SK-N-SH (cell line): ENCODE results near the gene LRMDA. TPM values are rescaled to one million over a fixed set of nuclear protein-coding genes. Genes with fewer than 3 reads are reported as not detected.

Source experiments
- CTCF ChIA-PET: fragments of 300-600, 350-600 bp; formaldehyde crosslinking; extraction: SDS; loops from one replicate; lab custom pipeline; 2021; lab: Yijun Ruan, JAX
- POLR2A ChIA-PET: fragments of 350-600 bp; sonication (Branson Sonifier 250); formaldehyde crosslinking; extraction: SDS; loops from one replicate; lab custom pipeline; 2020; ENCODE audit warnings: antibody characterized with exemption, inconsistent platforms; lab: Yijun Ruan, JAX
- DNase-seq: peaks from one replicate; pipeline ENCODE4 v3.0.0; 2012
- H2AFZ ChIP-seq: fragments of 200-600 bp; sonication (generic); 2 replicates; pipeline ENCODE4 v1.8.1; 2016; ENCODE audit warnings: antibody characterized with exemption, mild to moderate bottlenecking, low read depth
- H3F3A ChIP-seq: fragments of 200-600 bp; sonication (generic); replicated peaks from 2 replicates; pipeline ENCODE3; 2016; ENCODE audit warnings: antibody characterized with exemption, mild to moderate bottlenecking; ENCODE audit not compliant: insufficient read depth
- H3K27ac ChIP-seq, 2 experiments: fragments of 200-500 bp in 1 of 2; fragments of 200-600 bp in 1 of 2; sonication (Bioruptor generic) in 1 of 2; sonication (generic), shearing (Covaris generic) in 1 of 2; 2 replicates each; pipeline versions ENCODE4 v1.5.1 to v1.6.1; 2014 to 2016; ENCODE audit warnings: low read depth in 2 of 2, inconsistent platforms in 1 of 2, low read length in 1 of 2, mild to moderate bottlenecking in 1 of 2, mixed read lengths in 1 of 2
- H3K27me3 ChIP-seq: fragments of 200-600 bp; sonication (generic), shearing (Covaris generic); 2 replicates; pipeline ENCODE4 v1.6.1; 2016; ENCODE audit warnings: mixed run types; ENCODE audit not compliant: insufficient read depth
- H3K36me3 ChIP-seq, 2 experiments: fragments of 200-500 bp in 1 of 2; fragments of 200-600 bp in 1 of 2; sonication (Bioruptor generic) in 1 of 2; sonication (generic) in 1 of 2; replicated peaks in 1 of 2; 2 replicates each; pipeline versions ENCODE3 to v1.5.1; 2014 to 2016; ENCODE audit warnings: low read length in 1 of 2, mild to moderate bottlenecking in 1 of 2; ENCODE audit not compliant: insufficient read depth in 2 of 2, control insufficient read depth in 1 of 2
- H3K4me1 ChIP-seq, 2 experiments: fragments of 200-500 bp in 1 of 2; fragments of 200-600 bp in 1 of 2; sonication (Bioruptor generic) in 1 of 2; sonication (generic), shearing (Covaris generic) in 1 of 2; 2 replicates each; pipeline versions ENCODE4 v1.5.1 to v1.6.1; 2014 to 2016; ENCODE audit warnings: low read depth in 1 of 2, low read length in 1 of 2, mixed run types in 1 of 2; ENCODE audit not compliant: insufficient read depth in 2 of 2, control insufficient read depth in 1 of 2
- H3K4me2 ChIP-seq: fragments of 200-600 bp; sonication (generic), shearing (Covaris generic); 2 replicates; pipeline ENCODE4 v1.6.1; 2017; ENCODE audit warnings: mixed run types
- H3K4me3 ChIP-seq, 2 experiments: fragments of 200-500 bp in 1 of 2; fragments of 200-600 bp in 1 of 2; sonication (Bioruptor generic) in 1 of 2; sonication (generic), shearing (Covaris generic) in 1 of 2; 2 replicates each; pipeline versions ENCODE4 v1.5.1 to v1.8.1; 2014 to 2016; ENCODE audit warnings: low read depth in 2 of 2, inconsistent platforms in 1 of 2, low read length in 1 of 2, mild to moderate bottlenecking in 1 of 2, mixed read lengths in 1 of 2, moderate library complexity in 1 of 2
- H3K79me2 ChIP-seq: fragments of 200-600 bp; sonication (generic); 2 replicates; pipeline ENCODE4 v1.8.1; 2017; ENCODE audit warnings: mild to moderate bottlenecking; ENCODE audit not compliant: insufficient read depth
- H3K9ac ChIP-seq: fragments of 200-600 bp; sonication (generic); 2 replicates; pipeline ENCODE4 v1.6.1; 2017; ENCODE audit warnings: mixed run types
- H3K9me2 ChIP-seq: fragments of 200-600 bp; sonication (generic); 2 replicates; pipeline ENCODE4 v1.6.1; 2017; ENCODE audit warnings: mixed run types
- H3K9me3 ChIP-seq: fragments of 200-600 bp; sonication (generic); 2 replicates; pipeline ENCODE4 v1.6.1; 2017; ENCODE audit warnings: mixed run types, mild to moderate bottlenecking, moderate library complexity
- H4K20me1 ChIP-seq: fragments of 200-600 bp; sonication (generic); 2 replicates; pipeline ENCODE4 v1.6.1; 2017; ENCODE audit warnings: mild to moderate bottlenecking, mixed run types; ENCODE audit not compliant: insufficient read depth
- ELF1 ChIP-seq: IDR thresholded peaks from 2 replicates; pipeline ENCODE4 v1.4.0; 2012
- EP300 ChIP-seq, 2 experiments: IDR thresholded peaks; 2 replicates each; pipeline versions ENCODE4 v1.4.0 to v1.6.1; 2012; ENCODE audit warnings: borderline replicate concordance in 1 of 2, low read depth in 1 of 2, low read length in 1 of 2
- GABPA ChIP-seq: IDR thresholded peaks from 2 replicates; pipeline ENCODE4 v1.4.0; 2012; ENCODE audit warnings: low read depth, mild to moderate bottlenecking
- GATA2 ChIP-seq: sonication (generic); formaldehyde crosslinking; IDR thresholded peaks from 2 replicates; pipeline ENCODE4 v1.5.0; 2020; ENCODE audit warnings: mild to moderate bottlenecking, missing genetic modification reagents
- JUND ChIP-seq: IDR thresholded peaks from 2 replicates; pipeline ENCODE4 v1.4.0; 2012
- NRF1 ChIP-seq: IDR thresholded peaks from 2 replicates; pipeline ENCODE4 v1.6.1; 2012; ENCODE audit warnings: low read depth, mild to moderate bottlenecking, low read length
- RCOR1 ChIP-seq: fragments of 150-350 bp; IDR thresholded peaks from 2 replicates; pipeline ENCODE4 v1.6.1; 2017; ENCODE audit warnings: antibody characterized with exemption, low read length
- RXRA ChIP-seq: IDR thresholded peaks from 2 replicates; pipeline ENCODE4 v1.4.0; 2012; ENCODE audit warnings: low read depth, mild to moderate bottlenecking, borderline replicate concordance
- SIN3A ChIP-seq: IDR thresholded peaks from 2 replicates; pipeline ENCODE4 v1.6.1; 2012; ENCODE audit warnings: low read depth, mild to moderate bottlenecking, low read length, moderate library complexity, borderline replicate concordance
- TAF1 ChIP-seq: IDR thresholded peaks from 2 replicates; pipeline ENCODE4 v1.6.1; 2012; ENCODE audit warnings: low read depth, mild to moderate bottlenecking, low read length, moderate library complexity, borderline replicate concordance
- TCF12 ChIP-seq: IDR thresholded peaks from 2 replicates; pipeline ENCODE4 v1.4.0; 2012
- TEAD4 ChIP-seq: IDR thresholded peaks from 2 replicates; pipeline ENCODE4 v1.4.0; 2012; ENCODE audit warnings: mild to moderate bottlenecking, borderline replicate concordance; ENCODE audit not compliant: insufficient read depth
- YY1 ChIP-seq: IDR thresholded peaks from 2 replicates; pipeline ENCODE4 v1.4.0; 2012; ENCODE audit warnings: low read depth, mild to moderate bottlenecking
- WGBS: methylation state at CpG from one replicate; pipeline ENCODE4 v1.1.6; 2017; ENCODE audit warnings: low lambda C conversion rate; 5-methylcytosine and 5-hydroxymethylcytosine counted together
- polyA plus RNA-seq, 3 experiments: library from polyadenylated mRNA; depleted of rRNA; stranded (reverse); fragments of >200 nt; gene quantifications; 2 replicates each; pipeline ENCODE4 v1.2.3, GENCODE V29; 2012
- TF ChIP-seq, protein P1 (sequence below): IDR thresholded peaks from 2 replicates; pipeline ENCODE4 v1.4.0; 2012; ENCODE audit warnings: low read depth, borderline replicate concordance
- TF ChIP-seq, protein P2 (sequence below): fragments of 150-350 bp; IDR thresholded peaks from 2 replicates; pipeline ENCODE4 v1.6.1; 2017; ENCODE audit warnings: antibody characterized with exemption, low read length, low read depth, borderline replicate concordance
- TF ChIP-seq, protein P3 (sequence below): IDR thresholded peaks from 2 replicates; pipeline ENCODE4 v1.4.0; 2012; ENCODE audit warnings: low read depth

The LRMDA gene
- polyA plus RNA-seq, 1 of the 3 experiments (the other 2 are of a cell fraction) = 0.95 TPM

DNA sequence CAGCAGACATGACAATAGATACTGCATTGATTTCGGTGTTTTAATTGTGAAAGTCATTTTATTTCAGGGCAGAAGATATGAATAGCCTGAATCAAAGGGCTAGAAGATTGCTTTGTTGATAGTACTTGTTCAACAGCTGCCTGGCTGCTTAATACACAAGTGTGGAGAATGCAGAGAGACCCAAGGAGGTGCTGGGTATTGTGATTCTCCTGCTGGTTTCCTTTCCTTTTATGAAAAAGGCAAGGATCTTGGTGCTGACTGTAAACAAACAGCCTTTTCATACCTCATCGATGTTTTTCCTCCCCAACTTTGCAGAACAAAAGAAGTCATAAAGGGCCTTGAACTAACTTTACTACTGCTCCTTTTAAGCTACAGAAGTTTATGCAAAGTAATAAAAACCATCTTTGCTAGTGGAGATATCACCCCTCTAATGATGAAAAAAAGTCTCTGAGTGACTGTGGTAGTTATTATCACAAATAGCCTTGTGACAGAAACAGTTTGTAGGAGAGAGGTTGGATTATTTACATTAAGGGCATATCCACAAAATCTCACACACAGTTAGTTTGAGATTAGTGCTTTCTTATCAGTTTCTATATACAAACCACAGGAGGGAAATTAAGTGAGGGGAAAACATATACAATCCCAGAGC, 800.0 kb downstream of the LRMDA start:
- Histone ChIP-seq H3K9ac (no peak overlapping the region), H3K27me3 (no peaks in the 10 kb centered on the region), H3K27ac (no peak overlapping the region; a peak in 1 of 4 replicates), H3K9me3 (no peaks in the 10 kb centered on the region), H3K9me2 (no peaks in the 10 kb centered on the region), H3K79me2 (no peaks in the 10 kb centered on the region), H3F3A (no peaks in the 10 kb centered on the region), H3K36me3 (no peaks in the 10 kb centered on the region), H4K20me1 (no peaks in the 10 kb centered on the region), H3K4me1 (peaks cover 9 to 11% of the 10 kb centered on the region in 2 experiments; a peak in 1 of 4 replicates), H3K4me3 (no peak overlapping the region), H3K4me2 (no peak overlapping the region), H2AFZ (peak overlapping the region; percentile 56; the same call in 1 of the 2 replicates)
- WGBS = 37% methylated on average over 2 of the region's 2 CpGs
- ChIA-PET CTCF (interaction anchor here (0.9 to 1.3 kb wide), 2 partner anchors 22 to 81 kb away, joined by 3 read pairs; no protein-coding TSS in a partner anchor), POLR2A (no interaction called here)
- TF ChIP-seq, protein P1, sequence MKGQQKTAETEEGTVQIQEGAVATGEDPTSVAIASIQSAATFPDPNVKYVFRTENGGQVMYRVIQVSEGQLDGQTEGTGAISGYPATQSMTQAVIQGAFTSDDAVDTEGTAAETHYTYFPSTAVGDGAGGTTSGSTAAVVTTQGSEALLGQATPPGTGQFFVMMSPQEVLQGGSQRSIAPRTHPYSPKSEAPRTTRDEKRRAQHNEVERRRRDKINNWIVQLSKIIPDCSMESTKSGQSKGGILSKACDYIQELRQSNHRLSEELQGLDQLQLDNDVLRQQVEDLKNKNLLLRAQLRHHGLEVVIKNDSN = no peak
- TF ChIP-seq GABPA (no peak), JUND (no peak), TCF12 (no peak), GATA2 (peak; percentile 57), TAF1 (no peak), YY1 (no peak)
- TF ChIP-seq, protein P2, sequence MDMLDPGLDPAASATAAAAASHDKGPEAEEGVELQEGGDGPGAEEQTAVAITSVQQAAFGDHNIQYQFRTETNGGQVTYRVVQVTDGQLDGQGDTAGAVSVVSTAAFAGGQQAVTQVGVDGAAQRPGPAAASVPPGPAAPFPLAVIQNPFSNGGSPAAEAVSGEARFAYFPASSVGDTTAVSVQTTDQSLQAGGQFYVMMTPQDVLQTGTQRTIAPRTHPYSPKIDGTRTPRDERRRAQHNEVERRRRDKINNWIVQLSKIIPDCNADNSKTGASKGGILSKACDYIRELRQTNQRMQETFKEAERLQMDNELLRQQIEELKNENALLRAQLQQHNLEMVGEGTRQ = no peak
- TF ChIP-seq, protein P3, sequence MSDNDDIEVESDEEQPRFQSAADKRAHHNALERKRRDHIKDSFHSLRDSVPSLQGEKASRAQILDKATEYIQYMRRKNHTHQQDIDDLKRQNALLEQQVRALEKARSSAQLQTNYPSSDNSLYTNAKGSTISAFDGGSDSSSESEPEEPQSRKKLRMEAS = no peak
- no peak for DNase-seq

DNA sequence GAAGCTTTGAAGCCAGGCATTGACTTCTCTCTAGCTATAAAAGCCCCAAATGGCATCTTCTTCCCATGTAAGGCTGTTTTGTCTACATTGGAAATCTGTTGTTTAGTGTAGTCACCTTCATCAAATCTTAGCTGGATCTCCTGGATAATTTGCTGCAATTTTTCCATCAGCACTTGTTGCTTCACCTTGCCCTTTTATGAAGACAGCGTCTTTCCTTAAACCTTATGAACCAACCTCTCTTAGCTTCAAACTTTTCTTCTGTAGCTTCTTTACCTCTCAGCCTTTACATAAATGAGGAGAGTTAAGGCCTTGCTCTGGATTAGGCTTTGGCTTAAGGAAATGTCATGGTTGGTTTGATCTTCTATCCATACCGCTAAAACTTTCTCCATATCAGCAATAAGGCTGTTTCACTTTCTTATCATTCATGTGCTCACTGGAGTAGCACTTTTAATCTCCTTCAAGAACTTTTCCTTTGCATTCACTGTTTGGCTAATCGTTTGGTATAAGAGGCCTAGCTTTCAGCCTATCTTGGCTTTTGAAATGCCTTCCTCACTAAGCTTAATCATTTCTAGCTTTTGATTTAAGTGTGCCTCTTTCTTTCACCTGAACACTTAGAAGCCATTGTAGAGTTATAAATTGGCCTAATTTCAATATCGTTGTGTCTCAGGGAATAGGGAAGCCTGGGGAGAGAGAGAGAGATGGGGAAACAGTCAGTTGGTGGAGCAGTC, 803.2 kb downstream of the LRMDA start:
- peaks cover 9 to 11% of the 10 kb centered on the region in 2 experiments; a peak in 1 of 4 replicates for H3K4me1 ChIP-seq
- no peaks in the 10 kb centered on the region for H3K36me3 ChIP-seq
- no peaks in the 10 kb centered on the region for H3K27me3 ChIP-seq
- no peaks in the 10 kb centered on the region for H3F3A ChIP-seq
- DNase-seq = no peak
- 79% methylated on average over 4 of the region's 4 CpGs for WGBS
- H3K9me3 ChIP-seq = no peaks in the 10 kb centered on the region
- no peaks in the 10 kb centered on the region for H3K79me2 ChIP-seq
- H2AFZ ChIP-seq = no peak overlapping the region
- H3K4me2 ChIP-seq = no peak overlapping the region
- CTCF ChIA-PET = interaction anchor here (0.9 kb wide), 1 partner anchor 70 kb away, joined by 3 read pairs; no protein-coding TSS in a partner anchor
- H3K9me2 ChIP-seq = no peaks in the 10 kb centered on the region
- H3K9ac ChIP-seq = no peak overlapping the region
- POLR2A ChIA-PET = no interaction called here
- H4K20me1 ChIP-seq = no peaks in the 10 kb centered on the region
- H3K27ac ChIP-seq = no peak overlapping the region
- no peak overlapping the region for H3K4me3 ChIP-seq
- TF ChIP-seq NRF1 (no peak), RCOR1 (no peak), ELF1 (no peak), TEAD4 (no peak), EP300 (IDR thresholded peaks at IDR 0.05; ENCODE audit: borderline replicate concordance in 1 of 2, low read depth in 1 of 2, low read length in 1 of 2) (no peak), RXRA (no peak), SIN3A (no peak), GABPA (no peak), TAF1 (no peak)
- TF ChIP-seq, protein P1 = no peak
